MM.1S (cell line): ENCODE results near the gene HPF1.

Experiments used
- DNase-seq: peaks from one replicate; pipeline ENCODE4 v3.0.0-alpha.2; 2015
- H2AFZ ChIP-seq: fragments of 300-600 bp; sonication (generic); 2 replicates; pipeline ENCODE4 v1.6.0; 2016; ENCODE audit warnings: antibody characterized with exemption, low read length
- H3F3A ChIP-seq: fragments of 300-600 bp; sonication (generic); 2 replicates; pipeline ENCODE4 v1.6.1; 2016; ENCODE audit warnings: mild to moderate bottlenecking, antibody characterized with exemption, low read length, moderate library complexity, mixed read lengths; ENCODE audit not compliant: insufficient read depth
- H3K27ac ChIP-seq: fragments of 300-600 bp; sonication (generic); 2 replicates; pipeline ENCODE4 v1.5.1; 2016; ENCODE audit warnings: mild to moderate bottlenecking, low read length
- H3K27me3 ChIP-seq: fragments of 300-600 bp; sonication (generic); replicated peaks from 2 replicates; pipeline ENCODE4 v1.6.0; 2016; ENCODE audit warnings: low read length; ENCODE audit not compliant: insufficient read depth
- H3K36me3 ChIP-seq: fragments of 300-600 bp; sonication (generic); replicated peaks from 2 replicates; pipeline ENCODE4 v1.6.1; 2016; ENCODE audit warnings: mild to moderate bottlenecking, low read length, mixed read lengths; ENCODE audit not compliant: insufficient read depth
- H3K4me1 ChIP-seq: fragments of 300-600 bp; sonication (generic); 2 replicates; pipeline ENCODE4 v1.6.1; 2016; ENCODE audit warnings: low read length, mixed read lengths
- H3K4me2 ChIP-seq: fragments of 300-600 bp; sonication (generic); 2 replicates; pipeline ENCODE4 v1.6.0; 2016; ENCODE audit warnings: low read depth, low read length
- H3K4me3 ChIP-seq: fragments of 300-600 bp; sonication (generic); 2 replicates; pipeline ENCODE4 v1.5.1; 2016; ENCODE audit warnings: low read length, mixed read lengths
- H3K79me2 ChIP-seq: fragments of 300-600 bp; sonication (generic); 2 replicates; pipeline ENCODE4 v1.6.1; 2016; ENCODE audit warnings: mixed run types, low read length, mixed read lengths
- H3K9ac ChIP-seq: fragments of 300-600 bp; sonication (generic); 2 replicates; pipeline ENCODE4 v1.6.1; 2016; ENCODE audit warnings: low read length, mixed read lengths
- H3K9me2 ChIP-seq: fragments of 300-600 bp; sonication (generic); replicated peaks from 2 replicates; pipeline ENCODE4 v1.6.1; 2016; ENCODE audit warnings: mild to moderate bottlenecking, low read length, mixed read lengths; ENCODE audit not compliant: insufficient read depth
- H3K9me3 ChIP-seq: fragments of 300-600 bp; sonication (generic); replicated peaks from 2 replicates; pipeline ENCODE4 v1.6.1; 2016; ENCODE audit warnings: mild to moderate bottlenecking, low read length, mixed read lengths; ENCODE audit not compliant: insufficient read depth
- H4K20me1 ChIP-seq: fragments of 300-600 bp; sonication (generic); 2 replicates; pipeline ENCODE4 v1.6.1; 2016; ENCODE audit warnings: mild to moderate bottlenecking, low read length, moderate library complexity, mixed read lengths; ENCODE audit not compliant: insufficient read depth
- CTCF ChIP-seq: fragments of 300-600 bp; sonication (generic); IDR thresholded peaks from 2 replicates; pipeline ENCODE4 v1.5.1; 2016; ENCODE audit warnings: antibody characterized with exemption, low read length, mixed read lengths
- EZH2 ChIP-seq: fragments of 300-600 bp; sonication (generic); optimal IDR thresholded peaks from 2 replicates; pipeline ENCODE3; 2017; ENCODE audit warnings: low read depth, mild to moderate bottlenecking, antibody characterized with exemption, low read length, mixed read lengths
- EZH2phosphoT487 ChIP-seq: fragments of 300-600 bp; sonication (generic); IDR thresholded peaks from 2 replicates; pipeline ENCODE4 v1.6.1; 2018; ENCODE audit warnings: antibody characterized with exemption, low read length

Gene HPF1

GRCh38 chr4:169800541-169800940, 42.8 kb upstream of the HPF1 start:
- Histone ChIP-seq H3K79me2 (no peaks in the 10 kb centered on the region), H3K9me3 (no peaks in the 10 kb centered on the region), H3K27me3 (no peaks in the 10 kb centered on the region), H3K9me2 (no peaks in the 10 kb centered on the region), H3K4me2 (no peak overlapping the region), H3F3A (no peaks in the 10 kb centered on the region), H3K9ac (no peak overlapping the region), H3K4me1 (no peaks in the 10 kb centered on the region), H3K36me3 (no peaks in the 10 kb centered on the region), H3K4me3 (no peak overlapping the region), H4K20me1 (no peaks in the 10 kb centered on the region), H2AFZ (no peak overlapping the region), H3K27ac (no peak overlapping the region)
- TF ChIP-seq EZH2phosphoT487, result no peak
- no peak for TF ChIP-seq CTCF
- TF ChIP-seq EZH2, result no peak
- DNase-seq, result no peak

- Histone ChIP-seq H3K4me2 (no peak overlapping the region), H3K79me2 (no peaks in the 10 kb centered on the region), H3K9me3 (no peaks in the 10 kb centered on the region), H3K9ac (no peak overlapping the region), H3K36me3 (no peaks in the 10 kb centered on the region), H3K9me2 (no peaks in the 10 kb centered on the region), H3K4me3 (no peak overlapping the region), H4K20me1 (no peaks in the 10 kb centered on the region), H3K27ac (no peak overlapping the region), H3F3A (no peaks in the 10 kb centered on the region), H3K4me1 (no peaks in the 10 kb centered on the region), H2AFZ (no peak overlapping the region), H3K27me3 (no peaks in the 10 kb centered on the region)
- no peak for TF ChIP-seq CTCF
- DNase-seq, result no peak
Observed at GRCh38 chr4:169799260-169799659, 41.5 kb upstream of the HPF1 start.

- no peaks in the 10 kb centered on the region for H3K9me3 ChIP-seq
- H3K36me3 ChIP-seq, result no peaks in the 10 kb centered on the region
- no peak overlapping the region for H2AFZ ChIP-seq
- no peak for DNase-seq
- H3K4me1 ChIP-seq, result no peaks in the 10 kb centered on the region
- no peaks in the 10 kb centered on the region for H3K79me2 ChIP-seq
- H3K9me2 ChIP-seq, result no peaks in the 10 kb centered on the region
- H3K4me3 ChIP-seq, result no peak overlapping the region
- no peak for TF ChIP-seq EZH2phosphoT487
- no peak for TF ChIP-seq EZH2
- TF ChIP-seq CTCF, result no peak
- no peaks in the 10 kb centered on the region for H4K20me1 ChIP-seq
- no peak overlapping the region for H3K9ac ChIP-seq
- H3K4me2 ChIP-seq, result no peak overlapping the region
- H3K27me3 ChIP-seq, result no peaks in the 10 kb centered on the region
- H3K27ac ChIP-seq, result no peak overlapping the region
- no peaks in the 10 kb centered on the region for H3F3A ChIP-seq
Observed at GRCh38 chr4:169795585-169795984, 37.8 kb upstream of the HPF1 start.
